SK-N-MC (cell line): ENCODE results near the gene GALNT18.

Experiments
- EZH2 ChIP-seq: fragments of 200-600 bp; sonication (generic); IDR thresholded peaks from one replicate; pipeline ENCODE4 v1.6.1; 2017; ENCODE audit warnings: antibody characterized with exemption
- POLR2AphosphoS5 ChIP-seq: IDR thresholded peaks from 2 replicates; pipeline ENCODE4 v1.6.1; 2012; ENCODE audit warnings: mild to moderate bottlenecking, low read depth, low read length, borderline replicate concordance

GRCh38 chr11:11239959-11240358, 381.8 kb downstream of the GALNT18 start:
- no peak for TF ChIP-seq EZH2
- no peak for TF ChIP-seq POLR2AphosphoS5
